Fibroblast of upper back skin (primary cell): ENCODE measurements around the gene CACNA1S.

Experiments
- DNase-seq: peaks from one replicate; pipeline ENCODE4 v3.0.0-alpha.2; 2013

Gene CACNA1S

DNA sequence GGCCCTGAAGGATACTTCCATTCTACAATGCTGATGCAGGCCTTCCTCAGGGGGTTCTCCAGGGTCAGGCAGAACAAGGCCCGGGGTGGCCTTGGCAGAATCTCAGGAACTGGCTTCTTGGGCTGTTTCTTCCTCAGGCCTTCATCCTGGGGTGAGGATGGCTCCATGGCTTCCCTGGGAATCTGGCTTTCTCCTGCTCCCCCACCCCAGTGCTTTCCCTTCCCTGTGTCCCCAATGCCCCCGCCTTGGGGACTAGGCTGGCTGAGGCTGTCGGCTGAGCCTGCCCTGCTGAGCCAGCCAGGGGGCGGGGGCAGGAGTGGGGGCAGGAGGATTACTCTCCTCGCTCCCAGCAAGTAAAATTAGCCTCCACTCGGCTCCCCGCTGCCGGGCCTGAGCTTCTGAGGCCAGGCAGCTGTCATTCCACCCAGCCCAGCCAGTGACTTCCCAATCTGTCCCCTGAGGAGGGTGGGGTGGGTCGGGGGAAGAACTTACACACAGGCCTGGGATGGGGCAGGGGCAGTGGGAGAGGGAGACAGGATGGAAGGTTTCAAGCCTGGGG lies at the start of gene CACNA1S:
Gene CACNA1S, minus strand, starts transcription at position 254 of the 559 bp plus-strand sequence. Its CDS starts 87 bp downstream, at position 167.
- no peak for DNase-seq

GRCh38 chr1:201157949-201158348 lies 45.7 kb upstream of the CACNA1S start:
- no peak for DNase-seq

DNA sequence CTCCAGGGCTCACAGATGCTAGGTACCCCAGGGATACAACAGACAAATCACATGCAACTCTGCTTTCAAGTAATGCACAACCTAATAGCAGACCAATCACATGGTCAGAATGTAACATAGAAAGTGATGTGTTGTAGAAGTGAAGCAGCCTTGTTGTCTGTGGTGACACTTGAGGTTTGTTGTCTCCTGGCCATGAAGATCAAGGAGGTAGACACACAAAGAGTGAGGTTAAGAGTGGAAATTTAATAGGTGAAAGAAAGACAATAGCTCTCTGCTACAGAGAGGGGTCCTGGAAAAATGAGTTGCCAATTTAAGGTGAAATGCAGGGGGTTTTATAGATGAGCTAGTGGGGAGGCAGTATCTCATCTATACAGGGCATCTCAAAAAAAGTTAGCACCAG lies 44.6 kb upstream of the CACNA1S start:
- no peak for DNase-seq

GRCh38 chr1:201156346-201156745 lies 44.1 kb upstream of the CACNA1S start:
- DNase-seq = no peak

- DNase-seq = no peak
Measured at GRCh38 chr1:201155354-201155753, 43.1 kb upstream of the CACNA1S start.

GRCh38 chr1:201154389-201155165 lies 42.4 kb upstream of the CACNA1S start, which contains the start of gene TMEM9:
Gene TMEM9 (minus strand): TSS chr1:201154474. CDS start chr1:201153923, 551 bp downstream.
- peak; percentile 96 for DNase-seq

GRCh38 chr1:201153474-201154388 lies 41.5 kb upstream of the CACNA1S start:
- DNase-seq = no peak

GRCh38 chr1:201149400-201149799 lies 37.2 kb upstream of the CACNA1S start:
- peak; percentile 47 for DNase-seq

GRCh38 chr1:201147396-201148015 lies 35.3 kb upstream of the CACNA1S start:
- no peak for DNase-seq

- DNase-seq = no peak
Measured at GRCh38 chr1:201146626-201147390, 34.6 kb upstream of the CACNA1S start.

- no peak for DNase-seq
Measured at GRCh38 chr1:201145816-201146215, 33.6 kb upstream of the CACNA1S start.

- DNase-seq = no peak
Measured at GRCh38 chr1:201145132-201145531, 32.9 kb upstream of the CACNA1S start.

GRCh38 chr1:201144701-201145100 lies 32.5 kb upstream of the CACNA1S start:
- DNase-seq = no peak

GRCh38 chr1:201143726-201144635 lies 31.8 kb upstream of the CACNA1S start:
- no peak for DNase-seq

GRCh38 chr1:201142849-201143725 lies 30.9 kb upstream of the CACNA1S start:
- no peak for DNase-seq

GRCh38 chr1:201142011-201142848 lies 30.0 kb upstream of the CACNA1S start:
- no peak for DNase-seq

DNA sequence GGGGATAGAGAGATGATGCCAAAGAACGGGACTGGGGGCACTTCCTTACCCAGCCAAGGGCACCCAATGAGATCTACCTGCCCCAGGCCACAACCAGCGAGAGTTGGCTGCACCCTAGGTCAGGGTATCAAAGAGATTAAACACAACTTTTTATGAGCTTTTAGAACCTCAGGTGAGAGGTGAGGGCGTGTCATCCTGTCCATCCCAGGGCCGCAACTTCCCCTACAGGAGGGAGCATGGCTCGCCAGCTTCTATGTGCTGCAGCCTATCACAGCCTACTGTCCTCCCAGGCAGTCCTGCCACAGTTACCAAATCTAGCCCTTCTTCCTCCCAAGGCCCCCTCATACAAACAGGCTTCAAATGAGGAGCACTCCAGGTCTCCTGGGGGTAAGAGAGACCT lies 29.2 kb upstream of the CACNA1S start:
- DNase-seq = no peak

DNA sequence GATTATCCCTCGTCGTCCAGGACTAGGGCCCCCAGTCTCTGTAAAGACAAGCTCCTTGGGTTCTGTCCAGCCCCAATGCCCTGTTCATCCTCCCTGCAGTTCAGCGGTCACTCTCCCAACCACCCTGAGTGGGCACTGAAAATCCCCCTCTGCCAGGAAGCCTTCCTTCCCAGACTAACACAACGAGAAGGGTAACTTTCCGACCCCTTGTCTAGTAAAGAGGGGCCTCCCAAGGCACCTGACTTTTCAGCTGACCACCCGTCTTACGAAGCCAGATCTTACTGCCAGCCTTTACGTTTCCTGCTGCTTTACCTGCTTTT lies 28.7 kb upstream of the CACNA1S start:
- DNase-seq = no peak
